Measurements from ENCODE around the gene MCAM. TPM values are rescaled to one million over a fixed set of nuclear protein-coding genes. Genes with fewer than 3 reads are reported as not detected.

Gene MCAM
- total and polyA plus RNA-seq, 2 donors (not counting 1 experiment from before 2014, with no cell fraction given), result 4.8 to 26.3 TPM

- no peaks in the 10 kb centered on the region for H4K20me1 ChIP-seq (ENCODE audit: control insufficient read depth, extremely low read depth, insufficient read depth, low read length)
- H3K4me3 ChIP-seq (replicated peaks in 1 of 4; ENCODE audit: control extremely low read depth in 1 of 4, insufficient read depth in 1 of 4, low read depth in 3 of 4, low read length in 4 of 4), result peak overlapping the region; percentile 19 to 70 (median 52)
- H3K79me2 ChIP-seq (ENCODE audit: control insufficient read depth, insufficient read depth, low read length), result peaks cover 18% of the 10 kb centered on the region
- H3K4me1 ChIP-seq (ENCODE audit: control insufficient read depth, extremely low read depth, insufficient read depth, low read length), result peaks cover 31% of the 10 kb centered on the region
- DNase-seq (ENCODE audit: low read depth in 2 of 2), result no peak
- peak overlapping the region; percentile 30 for H2AFZ ChIP-seq (ENCODE audit: low read length)
- H3K4me2 ChIP-seq (ENCODE audit: extremely low read depth, insufficient read depth, low read length), result peak overlapping the region; percentile 93
- no peak for TF ChIP-seq EZH2 (IDR thresholded peaks at IDR 0.05; ENCODE audit: low read length, missing control alignments)
- TF ChIP-seq CTCF (conservative IDR thresholded peaks at IDR 0.05 in 1 of 2, IDR thresholded peaks at IDR 0.05 in 1 of 2; ENCODE audit: low read depth in 1 of 2, low read length in 2 of 2), result no peak
- no peaks in the 10 kb centered on the region for H3K9me3 ChIP-seq (ENCODE audit: control insufficient read depth, insufficient read depth, low read depth, low read length)
- H3K36me3 ChIP-seq (ENCODE audit: control insufficient read depth, insufficient read depth, low read length), result peaks cover 4% of the 10 kb centered on the region
- H3K27me3 ChIP-seq (ENCODE audit: control insufficient read depth, insufficient read depth, low read length), result peaks cover 2% of the 10 kb centered on the region
- H3K27ac ChIP-seq (ENCODE audit: insufficient read depth, low read length), result peak overlapping the region; percentile 16
- H3K9ac ChIP-seq (ENCODE audit: insufficient read depth, low read length), result peak overlapping the region; percentile 44
Measured at GRCh38 chr11:119338965-119339588, 22.1 kb upstream of the MCAM start.

DNA sequence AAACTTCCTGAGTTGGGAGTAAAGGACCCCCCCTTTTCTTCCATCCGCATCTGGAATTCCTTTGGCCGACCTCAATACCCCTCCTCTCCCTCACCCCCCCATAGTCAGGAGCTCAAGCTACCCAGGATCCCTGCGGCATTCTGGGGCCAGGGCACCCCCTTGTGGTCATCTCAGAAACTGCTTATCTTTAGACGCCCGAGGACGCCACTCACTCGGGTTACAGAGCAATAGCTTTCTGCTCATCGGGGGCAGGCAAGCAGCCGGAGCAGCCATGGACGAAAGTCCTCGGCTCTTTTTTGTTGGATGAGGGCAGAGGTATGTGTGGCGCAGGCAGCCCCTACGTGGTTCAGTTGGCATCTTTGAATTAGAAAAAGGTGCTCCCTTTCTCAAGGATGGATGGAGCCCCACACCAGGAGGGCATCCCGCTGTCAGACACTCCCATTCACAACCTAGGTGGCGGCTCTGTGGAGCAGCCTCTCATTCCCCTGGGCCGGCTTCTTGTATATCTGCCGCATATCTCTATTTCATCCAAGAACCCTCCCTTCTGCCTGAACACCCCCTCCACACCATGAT, 21.5 kb upstream of the MCAM start:
- no peaks in the 10 kb centered on the region for H4K20me1 ChIP-seq (ENCODE audit: control insufficient read depth, extremely low read depth, insufficient read depth, low read length)
- H3K36me3 ChIP-seq (ENCODE audit: control insufficient read depth, insufficient read depth, low read length), result peaks cover 4% of the 10 kb centered on the region
- peak; percentile 83 to 85 for TF ChIP-seq CTCF (conservative IDR thresholded peaks at IDR 0.05 in 1 of 2, IDR thresholded peaks at IDR 0.05 in 1 of 2; ENCODE audit: low read depth in 1 of 2, low read length in 2 of 2)
- no peak for TF ChIP-seq EZH2 (IDR thresholded peaks at IDR 0.05; ENCODE audit: low read length, missing control alignments)
- H3K27ac ChIP-seq (ENCODE audit: insufficient read depth, low read length), result peak overlapping the region; percentile 76
- peak overlapping the region; percentile 93 for H3K4me2 ChIP-seq (ENCODE audit: extremely low read depth, insufficient read depth, low read length)
- peaks cover 18% of the 10 kb centered on the region for H3K79me2 ChIP-seq (ENCODE audit: control insufficient read depth, insufficient read depth, low read length)
- H3K4me3 ChIP-seq (replicated peaks in 1 of 4; ENCODE audit: control extremely low read depth in 1 of 4, insufficient read depth in 1 of 4, low read depth in 3 of 4, low read length in 4 of 4), result peak overlapping the region in 3 of 4 experiments; percentile 1 to 70 (median 23)
- peaks cover 31% of the 10 kb centered on the region for H3K4me1 ChIP-seq (ENCODE audit: control insufficient read depth, extremely low read depth, insufficient read depth, low read length)
- H3K9ac ChIP-seq (ENCODE audit: insufficient read depth, low read length), result no peak overlapping the region
- H2AFZ ChIP-seq (ENCODE audit: low read length), result no peak overlapping the region
- peaks cover 2% of the 10 kb centered on the region for H3K27me3 ChIP-seq (ENCODE audit: control insufficient read depth, insufficient read depth, low read length)
- peak in 1 of 2 donors; percentile 72 for DNase-seq (ENCODE audit: low read depth in 2 of 2)
- H3K9me3 ChIP-seq (ENCODE audit: control insufficient read depth, insufficient read depth, low read depth, low read length), result no peaks in the 10 kb centered on the region

DNA sequence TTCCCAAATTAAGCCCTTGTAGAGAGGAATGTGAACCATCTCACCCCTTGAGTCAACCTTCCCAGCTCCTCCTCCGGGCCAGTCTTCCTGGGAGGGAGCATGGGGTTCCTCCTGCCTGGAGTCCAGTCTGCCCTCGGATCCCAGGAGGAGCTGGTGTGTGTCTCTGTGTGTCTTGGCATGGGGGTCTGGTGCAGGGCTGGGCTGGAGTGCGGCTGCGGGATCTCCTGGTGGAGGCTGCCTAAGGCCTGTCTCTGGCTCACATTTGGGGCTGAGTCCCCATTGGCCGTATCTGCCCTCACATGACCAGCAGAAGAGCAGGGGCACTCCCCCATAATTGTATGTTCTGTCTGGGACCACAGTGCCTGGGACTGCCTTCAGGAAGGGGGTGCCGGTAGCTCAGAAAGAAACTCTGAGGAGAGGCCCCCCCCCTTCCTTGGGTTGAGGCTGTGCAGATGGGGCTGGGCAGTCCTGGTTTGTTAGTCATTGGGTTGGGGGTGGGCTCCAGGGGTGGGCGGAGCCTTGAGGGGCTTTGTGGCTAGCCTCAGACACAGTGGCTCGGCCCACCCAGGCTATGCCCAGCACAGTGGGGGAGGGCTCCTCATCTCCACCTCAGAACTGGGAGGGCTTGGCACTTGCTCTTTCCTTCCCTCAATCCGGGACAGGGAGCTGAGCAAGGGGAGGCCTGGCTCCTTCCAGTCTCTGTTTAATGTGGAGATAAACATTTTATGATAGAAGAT, 20.8 kb upstream of the MCAM start:
- Histone ChIP-seq H3K9ac (ENCODE audit: insufficient read depth, low read length) (no peak overlapping the region), H3K9me3 (ENCODE audit: control insufficient read depth, insufficient read depth, low read depth, low read length) (no peaks in the 10 kb centered on the region), H3K4me1 (ENCODE audit: control insufficient read depth, extremely low read depth, insufficient read depth, low read length) (peaks cover 31% of the 10 kb centered on the region), H3K27ac (ENCODE audit: insufficient read depth, low read length) (peak overlapping the region; percentile 76), H2AFZ (ENCODE audit: low read length) (peak overlapping the region; percentile 19), H3K27me3 (ENCODE audit: control insufficient read depth, insufficient read depth, low read length) (peaks cover 2% of the 10 kb centered on the region), H3K4me2 (ENCODE audit: extremely low read depth, insufficient read depth, low read length) (peak overlapping the region; percentile 70), H3K4me3 (replicated peaks in 1 of 4; ENCODE audit: control extremely low read depth in 1 of 4, insufficient read depth in 1 of 4, low read depth in 3 of 4, low read length in 4 of 4) (peak overlapping the region in 2 of 4 experiments; percentile 23 to 70), H4K20me1 (ENCODE audit: control insufficient read depth, extremely low read depth, insufficient read depth, low read length) (no peaks in the 10 kb centered on the region), H3K79me2 (ENCODE audit: control insufficient read depth, insufficient read depth, low read length) (peaks cover 18% of the 10 kb centered on the region), H3K36me3 (ENCODE audit: control insufficient read depth, insufficient read depth, low read length) (peaks cover 4% of the 10 kb centered on the region)
- DNase-seq (ENCODE audit: low read depth in 2 of 2), result peak; percentile 82 to 83
- TF ChIP-seq EZH2 (IDR thresholded peaks at IDR 0.05; ENCODE audit: low read length, missing control alignments), result no peak
- no peak for TF ChIP-seq CTCF (conservative IDR thresholded peaks at IDR 0.05 in 1 of 2, IDR thresholded peaks at IDR 0.05 in 1 of 2; ENCODE audit: low read depth in 1 of 2, low read length in 2 of 2)
